Kidney (tissue), 14 donors: ENCODE results near the gene TSSC4. TPM values are rescaled to one million over a fixed set of nuclear protein-coding genes. Genes with fewer than 3 reads are reported as not detected.

ENCODE experiments used
- DNase-seq, 5 donors: peaks; one replicate each; pipeline ENCODE4 v3.0.0-alpha.2; 2013 to 2020
- FAIRE-seq: peaks from 2 replicates; lab custom pipeline; 2012; peaks lifted over from hg19 to GRCh38; lab: Jason Lieb, UNC
- H3K27ac ChIP-seq, 2 donors: one replicate each; pipeline ENCODE4 v1.7.0; 2013; ENCODE audit warnings: low read depth in 2 of 2, low read length in 2 of 2, inconsistent platforms in 1 of 2
- H3K27me3 ChIP-seq: one replicate; pipeline ENCODE4 v1.7.1; 2013; ENCODE audit warnings: low read length, inconsistent platforms; ENCODE audit not compliant: control insufficient read depth, insufficient read depth
- H3K36me3 ChIP-seq, 3 donors: one replicate each; pipeline versions ENCODE4 v1.7.0 to v1.7.1; 2013; ENCODE audit warnings: low read length in 3 of 3, control low read depth in 1 of 3, inconsistent platforms in 1 of 3; ENCODE audit not compliant: insufficient read depth in 3 of 3, control insufficient read depth in 2 of 3
- H3K4me1 ChIP-seq, 3 donors: one replicate each; pipeline versions ENCODE4 v1.7.0 to v1.7.1; 2013; ENCODE audit warnings: low read length in 3 of 3, inconsistent platforms in 1 of 3, low read depth in 1 of 3; ENCODE audit not compliant: control insufficient read depth in 2 of 3, insufficient read depth in 2 of 3
- H3K4me3 ChIP-seq, 3 donors: one replicate each; pipeline versions ENCODE4 v1.7.0 to v1.8.1; 2013; ENCODE audit warnings: low read length in 3 of 3, control low read depth in 1 of 3, inconsistent platforms in 1 of 3
- H3K9ac ChIP-seq, 3 donors: one replicate each; pipeline versions ENCODE4 v1.7.0 to v1.7.1; 2013; ENCODE audit warnings: low read length in 3 of 3, control low read depth in 1 of 3, inconsistent platforms in 1 of 3
- H3K9me3 ChIP-seq, 3 donors: one replicate each; pipeline versions ENCODE4 v1.7.0 to v1.7.1; 2013; ENCODE audit warnings: low read length in 3 of 3, control low read depth in 1 of 3, inconsistent platforms in 1 of 3; ENCODE audit not compliant: control insufficient read depth in 2 of 3, insufficient read depth in 1 of 3
- intact Hi-C: fragments of 100-400 bp; cut with DNase I; formaldehyde crosslinking; loops from one replicate; pipeline ENCODE4 v1.11.1; 2022
- polyA plus RNA-seq: library from polyadenylated mRNA; stranded (reverse); fragments of 350-450 nt; fragmentation: Illumina TruSeq; extraction: RNeasy Lipid Tissue Mini Kit (QIAGEN cat#74804); gene quantifications from one replicate; pipeline ENCODE4 v1.2.3, GENCODE V29; 2014; ENCODE audit warnings: low read depth, low replicate concordance; ENCODE audit not compliant: insufficient read depth
- total RNA-seq: library from RNA; stranded (reverse); fragmentation: NEBNext Ultra II Directional; extraction: Animal tissue kit (Norgen Biotek cat#: 25700); gene quantifications from one replicate; pipeline ENCODE4 v1.2.1, GENCODE V29; 2021
- TF ChIP-seq, protein P1 (sequence below): IDR thresholded peaks from 3 replicates; pipeline ENCODE4 v1.5.1; 2012; ENCODE audit warnings: mild to moderate bottlenecking, moderate library complexity, borderline replicate concordance; ENCODE audit not compliant: insufficient read depth; ENCODE audit errors: extremely low read depth
- donor health status: control.
- donor health status: control.
- donor health status: control.
- donor health status: control.
- donor health status: control.
- donor health status: DM: yes; HTN: yes; CAD: no.
- donor health status: Normal renal cell carcinoma (clear cell type).

The TSSC4 gene
- total and polyA plus RNA-seq, 2 donors from 2014 or later: 42.3 to 51.4 TPM

DNA sequence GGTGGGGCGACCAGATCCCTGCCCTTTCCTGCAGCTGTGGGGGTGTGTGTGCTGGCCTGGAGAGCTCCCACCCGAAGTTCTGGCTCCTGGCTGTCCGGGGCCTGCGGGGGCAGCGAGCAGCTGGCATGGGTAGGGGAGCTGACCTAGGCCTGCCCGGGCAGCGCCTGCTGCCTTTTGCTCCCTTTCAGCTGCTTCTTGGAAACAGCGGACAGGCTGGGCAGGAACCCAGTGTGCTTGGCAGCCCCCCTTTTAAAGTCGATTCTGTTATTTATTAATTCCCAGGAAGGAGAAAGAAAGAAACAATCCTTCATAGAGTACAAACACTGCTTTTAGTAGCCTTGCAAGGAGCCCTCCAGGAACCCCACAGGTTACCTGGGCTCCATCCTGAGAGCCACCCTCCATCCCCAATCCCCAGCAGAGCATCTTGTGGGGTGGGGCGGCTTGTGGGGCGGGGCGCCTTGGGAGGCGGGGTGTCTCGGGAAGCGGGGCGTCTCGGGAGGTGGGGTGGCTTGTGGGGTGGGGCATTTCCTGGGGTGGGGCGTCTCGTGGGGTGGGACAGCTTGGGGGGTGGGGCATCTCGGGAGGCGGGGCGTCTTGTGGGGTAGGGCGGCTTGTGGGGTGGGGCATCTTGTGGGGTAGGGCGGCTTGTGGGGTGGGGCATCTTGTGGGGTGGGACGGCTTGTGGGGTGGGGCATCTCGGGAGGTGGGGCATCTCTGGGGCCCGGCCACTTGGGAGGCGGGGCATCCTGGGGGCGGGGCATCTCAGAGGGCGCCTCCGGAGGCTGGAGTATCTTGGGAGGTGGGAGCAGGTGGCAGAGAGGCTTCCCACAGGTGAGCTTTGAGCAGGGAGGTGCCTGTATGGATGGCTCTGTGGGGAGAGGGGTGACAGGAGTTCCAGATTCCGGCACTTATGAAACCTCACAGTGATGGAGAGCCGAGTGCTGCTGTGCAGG is 16.4 kb upstream of the TSSC4 start:
- Histone ChIP-seq H3K4me3 (peak overlapping the region in 1 of 3 donors; percentile 29), H3K4me1 (peaks cover 0 to 88% (median 82%) of the 10 kb centered on the region in 3 donors)

DNA sequence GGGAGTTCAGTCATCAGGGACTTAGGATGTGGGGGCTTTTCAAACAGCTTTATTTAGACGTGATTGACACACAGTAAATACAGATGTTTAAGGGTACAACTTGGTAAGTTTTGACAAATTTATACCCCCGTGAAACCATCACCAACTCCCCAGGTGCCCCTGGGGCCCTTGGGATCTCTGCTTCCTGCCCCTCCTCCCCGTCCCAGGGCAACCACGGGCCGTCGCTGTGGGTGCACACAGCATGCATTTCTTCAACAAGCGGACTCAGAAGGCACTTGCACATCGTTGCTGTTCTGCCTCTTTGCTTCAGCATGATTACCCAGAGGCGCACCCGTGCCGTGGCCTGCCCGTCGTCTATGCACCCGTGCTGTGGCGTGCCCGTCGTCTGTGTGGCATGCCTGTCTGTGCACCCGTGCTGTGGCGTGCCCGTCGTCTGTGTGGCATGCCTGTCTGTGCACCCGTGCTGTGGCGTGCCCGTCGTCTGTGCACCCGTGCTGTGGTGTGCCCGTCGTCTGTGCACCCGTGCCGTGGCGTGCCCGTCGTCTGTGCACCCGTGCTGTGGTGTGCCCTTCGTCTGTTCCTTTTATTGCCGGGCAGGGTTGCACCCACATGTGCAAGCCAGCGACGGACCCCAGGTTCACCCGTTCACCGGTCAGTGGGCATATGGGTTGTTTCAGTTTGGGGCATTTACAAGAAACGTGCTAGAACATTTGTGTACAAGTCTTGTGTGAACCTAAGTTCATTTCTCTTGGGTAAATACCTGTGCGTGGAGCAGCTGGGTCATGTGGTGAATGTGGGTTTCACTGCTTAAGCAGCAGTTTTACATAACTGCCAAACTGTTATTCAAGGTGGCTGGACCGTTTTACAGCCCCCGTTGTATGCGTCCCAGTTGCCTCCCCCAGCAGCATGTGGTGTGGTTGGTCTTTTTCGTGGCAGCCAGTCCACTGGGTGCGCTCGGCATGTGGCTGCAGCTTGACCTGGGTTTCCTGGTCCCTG is 15.1 kb upstream of the TSSC4 start:
- Histone ChIP-seq H3K27me3 (no peaks in the 10 kb centered on the region), H3K4me3 (no peak overlapping the region), H3K27ac (peak overlapping the region in 1 of 2 donors; percentile 32), H3K9me3 (no peaks in the 10 kb centered on the region), H3K4me1 (peaks cover 0 to 89% (median 75%) of the 10 kb centered on the region in 3 donors), H3K36me3 (no peaks in the 10 kb centered on the region), H3K9ac (no peak overlapping the region)
- DNase-seq (peak in 1 of 5 donors; percentile 64), FAIRE-seq (no peak)
- TF ChIP-seq, protein P1, sequence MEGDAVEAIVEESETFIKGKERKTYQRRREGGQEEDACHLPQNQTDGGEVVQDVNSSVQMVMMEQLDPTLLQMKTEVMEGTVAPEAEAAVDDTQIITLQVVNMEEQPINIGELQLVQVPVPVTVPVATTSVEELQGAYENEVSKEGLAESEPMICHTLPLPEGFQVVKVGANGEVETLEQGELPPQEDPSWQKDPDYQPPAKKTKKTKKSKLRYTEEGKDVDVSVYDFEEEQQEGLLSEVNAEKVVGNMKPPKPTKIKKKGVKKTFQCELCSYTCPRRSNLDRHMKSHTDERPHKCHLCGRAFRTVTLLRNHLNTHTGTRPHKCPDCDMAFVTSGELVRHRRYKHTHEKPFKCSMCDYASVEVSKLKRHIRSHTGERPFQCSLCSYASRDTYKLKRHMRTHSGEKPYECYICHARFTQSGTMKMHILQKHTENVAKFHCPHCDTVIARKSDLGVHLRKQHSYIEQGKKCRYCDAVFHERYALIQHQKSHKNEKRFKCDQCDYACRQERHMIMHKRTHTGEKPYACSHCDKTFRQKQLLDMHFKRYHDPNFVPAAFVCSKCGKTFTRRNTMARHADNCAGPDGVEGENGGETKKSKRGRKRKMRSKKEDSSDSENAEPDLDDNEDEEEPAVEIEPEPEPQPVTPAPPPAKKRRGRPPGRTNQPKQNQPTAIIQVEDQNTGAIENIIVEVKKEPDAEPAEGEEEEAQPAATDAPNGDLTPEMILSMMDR: no peak
- intact Hi-C loops: no loop called here

More for the DNA sequence above, 16.4 kb upstream of the TSSC4 start:
- H3K27ac ChIP-seq: peak overlapping the region; percentile 85 to 89
- intact Hi-C loops: no loop called here
- TF ChIP-seq, protein P1: no peak
- H3K36me3 ChIP-seq: no peaks in the 10 kb centered on the region
- H3K9me3 ChIP-seq: no peaks in the 10 kb centered on the region
- H3K27me3 ChIP-seq: no peaks in the 10 kb centered on the region
- peak overlapping the region in 1 of 3 donors; percentile 65 for H3K9ac ChIP-seq
- DNase-seq: peak in 3 of 5 donors; percentile 39 to 88 (median 55)
- FAIRE-seq: no peak

DNA sequence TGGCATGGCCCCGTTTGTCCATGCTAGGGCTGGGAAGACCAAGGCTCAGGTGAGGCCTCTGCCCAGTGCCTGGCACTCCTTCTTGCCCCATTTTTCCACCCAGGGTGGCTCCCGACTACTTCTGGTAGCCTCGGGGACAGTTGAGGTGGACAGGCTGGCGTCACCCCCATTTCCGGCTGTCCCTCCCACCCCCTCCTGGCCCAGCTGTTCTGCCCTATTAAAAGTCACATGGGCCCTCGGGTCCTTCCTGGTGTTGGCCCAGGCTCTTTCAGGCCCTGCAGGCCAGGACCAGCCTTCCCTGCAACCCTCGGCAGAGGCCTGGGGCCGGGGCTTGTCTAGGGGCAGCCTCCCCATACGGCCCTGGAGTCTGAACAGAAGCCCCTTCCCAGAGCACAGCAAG is 14.0 kb upstream of the TSSC4 start:
- H3K4me1 ChIP-seq: peaks cover 0 to 79% (median 66%) of the 10 kb centered on the region in 3 donors
- FAIRE-seq (no peak), DNase-seq (peak in 1 of 5 donors; percentile 67)
- TF ChIP-seq, protein P1: no peak
- peak overlapping the region; percentile 32 to 48 for H3K27ac ChIP-seq
- no peaks in the 10 kb centered on the region for H3K27me3 ChIP-seq
- no peaks in the 10 kb centered on the region for H3K9me3 ChIP-seq
- peaks cover 0 to 2% (median 0%) of the 10 kb centered on the region in 3 donors for H3K36me3 ChIP-seq
- H3K9ac ChIP-seq: peak overlapping the region in 1 of 3 donors; percentile 19
- intact Hi-C loops: no loop called here
- no peak overlapping the region for H3K4me3 ChIP-seq
